CD4-positive, alpha-beta memory T cell (primary cell): ENCODE measurements around the gene VTI1A. TPM values are rescaled to one million over a fixed set of nuclear protein-coding genes. Genes with fewer than 3 reads are reported as not detected.

Experiments used
- CTCF ChIA-PET: fragments of 350-600 bp; sonication (Branson Sonifier 250); formaldehyde crosslinking; loops from one replicate; lab custom pipeline; 2021; ENCODE audit warnings: inconsistent platforms; ENCODE audit not compliant: partially characterized antibody; lab: Charles Lee
- POLR2A ChIA-PET: fragments of 350-600 bp; sonication (Branson Sonifier 250); formaldehyde crosslinking; loops from one replicate; lab custom pipeline; 2021; ENCODE audit not compliant: partially characterized antibody; lab: Charles Lee
- DNase-seq, 5 donors: peaks; one replicate each; pipeline versions ENCODE4 v3.0.0 to v3.0.0-alpha.2; 2020 to 2022; ENCODE audit warnings: mixed read lengths in 1 of 5
- H3K27ac ChIP-seq: one replicate; pipeline ENCODE4 v1.7.0; 2013; ENCODE audit warnings: low read depth, low read length
- H3K27me3 ChIP-seq: 2 replicates; pipeline ENCODE4 v1.7.0; 2013; ENCODE audit warnings: mild to moderate bottlenecking, low read length, moderate library complexity; ENCODE audit not compliant: insufficient read depth
- H3K36me3 ChIP-seq: 2 replicates; pipeline ENCODE4 v1.7.0; 2013; ENCODE audit warnings: mild to moderate bottlenecking, low read length, moderate library complexity; ENCODE audit not compliant: insufficient read depth
- H3K4me1 ChIP-seq: 2 replicates; pipeline ENCODE4 v1.7.0; 2013; ENCODE audit warnings: mild to moderate bottlenecking, low read length, moderate library complexity; ENCODE audit not compliant: insufficient read depth
- H3K4me3 ChIP-seq, 2 donors: one replicate each; pipeline ENCODE4 v1.7.0; 2013; ENCODE audit warnings: low read length in 2 of 2, mild to moderate bottlenecking in 1 of 2
- H3K9me3 ChIP-seq, 2 donors: one replicate each; pipeline ENCODE4 v1.7.0; 2013; ENCODE audit warnings: low read length in 2 of 2, control low read depth in 1 of 2; ENCODE audit not compliant: control insufficient read depth in 1 of 2
- H3K27ac Mint-ChIP-seq, 7 donors: one replicate each; pipeline ENCODE4 v1.8.0; 2020 to 2021; ENCODE audit warnings: mixed read lengths in 7 of 7, mild to moderate bottlenecking in 6 of 7, inconsistent platforms in 3 of 7, moderate library complexity in 3 of 7
- H3K27me3 Mint-ChIP-seq, 2 donors: one replicate each; pipeline ENCODE4 v1.8.0; 2020 to 2021; ENCODE audit warnings: mixed read lengths in 2 of 2
- H3K36me3 Mint-ChIP-seq, 2 donors: one replicate each; pipeline ENCODE4 v1.8.0; 2020 to 2021; ENCODE audit warnings: mixed read lengths in 2 of 2, inconsistent platforms in 1 of 2, mild to moderate bottlenecking in 1 of 2
- H3K4me1 Mint-ChIP-seq, 4 donors: one replicate each; pipeline ENCODE4 v1.8.0; 2020 to 2021; ENCODE audit warnings: mixed read lengths in 4 of 4, mild to moderate bottlenecking in 1 of 4
- H3K4me3 Mint-ChIP-seq, 8 donors: one replicate each; pipeline ENCODE4 v1.8.0; 2020 to 2021; ENCODE audit warnings: mixed read lengths in 8 of 8, mild to moderate bottlenecking in 7 of 8, moderate library complexity in 6 of 8, inconsistent platforms in 3 of 8
- H3K9me3 Mint-ChIP-seq, 8 donors: one replicate each; pipeline ENCODE4 v1.8.0; 2020 to 2021; ENCODE audit warnings: mixed read lengths in 8 of 8, mild to moderate bottlenecking in 5 of 8, inconsistent platforms in 3 of 8, moderate library complexity in 1 of 8
- intact Hi-C: fragments of 100-400 bp; cut with micrococcal nuclease; formaldehyde crosslinking; loops from one replicate; pipeline ENCODE4 v1.15.1; 2023
- polyA plus RNA-seq, 2 donors: library from polyadenylated mRNA; unstranded; fragments of 300-500 nt; fragmentation: Illumina TruSeq; gene quantifications; one replicate each; pipeline ENCODE4 v1.2.3, GENCODE V29; 2021
- total RNA-seq, 2 experiments: library from RNA; stranded (reverse); gene quantifications; one replicate each; pipeline ENCODE4 v1.2.3, GENCODE V29; 2021

Gene VTI1A
- total and polyA plus RNA-seq, 4 experiments from 2014 or later: 24.4 to 48.5 (median 40.0) TPM

DNA sequence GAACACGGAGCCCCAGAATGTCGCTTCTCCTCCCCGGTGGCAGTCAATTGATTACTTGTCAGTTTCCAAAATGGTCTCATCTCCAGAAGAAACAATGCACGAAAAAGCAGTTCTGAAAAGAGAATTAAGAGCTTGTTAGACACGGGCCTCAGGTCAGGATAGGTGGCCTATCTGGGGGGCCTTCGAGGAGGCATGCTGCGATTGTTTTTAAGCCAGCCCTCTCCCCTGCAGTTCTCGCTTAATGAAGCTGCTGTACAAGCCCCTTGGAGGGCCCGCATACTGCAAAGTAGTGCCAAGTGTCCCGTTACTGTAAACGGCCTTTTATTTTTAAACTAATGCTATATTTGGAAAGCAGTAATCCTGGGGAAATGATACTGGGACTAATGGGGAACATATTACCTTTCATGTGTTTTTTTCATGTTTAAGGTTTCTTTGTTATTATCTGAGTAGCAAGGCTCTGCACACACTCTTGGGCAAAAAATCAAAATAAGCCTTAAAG, 388.3 kb downstream of the VTI1A start:
- H3K27me3 Mint-ChIP-seq: no peaks in the 10 kb centered on the region
- no peaks in the 10 kb centered on the region for H3K36me3 ChIP-seq
- no peak for DNase-seq
- ChIA-PET POLR2A (no interaction called here), CTCF (no interaction called here)
- H3K4me1 Mint-ChIP-seq: no peaks in the 10 kb centered on the region
- intact Hi-C loops: no loop called here
- H3K27ac Mint-ChIP-seq: no peak overlapping the region
- H3K4me3 ChIP-seq: no peak overlapping the region
- no peaks in the 10 kb centered on the region for H3K27me3 ChIP-seq
- H3K27ac ChIP-seq: no peak overlapping the region
- H3K4me3 Mint-ChIP-seq: no peak overlapping the region
- no peaks in the 10 kb centered on the region for H3K9me3 ChIP-seq
- H3K36me3 Mint-ChIP-seq: peaks cover 3 to 23% of the 10 kb centered on the region in 2 donors
- no peaks in the 10 kb centered on the region for H3K4me1 ChIP-seq
- peaks cover 0 to 15% (median 5%) of the 10 kb centered on the region in 8 donors for H3K9me3 Mint-ChIP-seq

DNA sequence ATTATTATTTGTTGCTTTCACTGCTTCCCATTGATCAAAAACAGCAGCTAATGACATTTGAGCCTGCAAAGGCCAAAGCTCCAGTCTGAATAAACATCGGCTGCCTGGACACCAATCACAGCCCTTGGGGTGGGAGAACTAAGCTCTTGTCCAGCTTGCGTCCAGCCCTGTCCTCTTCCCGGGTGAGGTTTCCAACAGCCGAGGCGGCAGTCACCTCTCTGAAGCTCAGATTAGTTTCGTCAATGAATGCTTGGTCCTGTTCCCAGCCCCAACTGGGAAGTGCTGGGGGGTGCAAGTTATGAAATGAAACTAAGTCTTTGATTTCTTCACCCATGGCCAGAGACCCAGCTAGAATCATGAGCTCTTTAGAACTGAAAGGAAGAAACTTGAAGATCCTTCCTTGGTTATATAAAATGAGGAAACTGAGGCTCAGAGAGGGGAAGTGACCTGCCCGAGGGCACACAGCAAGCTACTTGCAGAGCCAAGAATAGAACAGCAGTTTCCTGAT, 389.0 kb downstream of the VTI1A start:
- Histone ChIP-seq H3K4me3 (no peak overlapping the region), H3K4me1 (no peaks in the 10 kb centered on the region), H3K36me3 (no peaks in the 10 kb centered on the region), H3K9me3 (no peaks in the 10 kb centered on the region), H3K27ac (no peak overlapping the region), H3K27me3 (no peaks in the 10 kb centered on the region)
- intact Hi-C loops: no loop called here
- Mint-ChIP-seq H3K4me3 (no peak overlapping the region), H3K36me3 (peaks cover 2 to 20% of the 10 kb centered on the region in 2 donors), H3K4me1 (no peaks in the 10 kb centered on the region), H3K27me3 (no peaks in the 10 kb centered on the region), H3K9me3 (peaks cover 0 to 21% (median 9%) of the 10 kb centered on the region in 8 donors), H3K27ac (no peak overlapping the region)
- POLR2A ChIA-PET: no interaction called here
- no peak for DNase-seq
- CTCF ChIA-PET: no interaction called here

DNA sequence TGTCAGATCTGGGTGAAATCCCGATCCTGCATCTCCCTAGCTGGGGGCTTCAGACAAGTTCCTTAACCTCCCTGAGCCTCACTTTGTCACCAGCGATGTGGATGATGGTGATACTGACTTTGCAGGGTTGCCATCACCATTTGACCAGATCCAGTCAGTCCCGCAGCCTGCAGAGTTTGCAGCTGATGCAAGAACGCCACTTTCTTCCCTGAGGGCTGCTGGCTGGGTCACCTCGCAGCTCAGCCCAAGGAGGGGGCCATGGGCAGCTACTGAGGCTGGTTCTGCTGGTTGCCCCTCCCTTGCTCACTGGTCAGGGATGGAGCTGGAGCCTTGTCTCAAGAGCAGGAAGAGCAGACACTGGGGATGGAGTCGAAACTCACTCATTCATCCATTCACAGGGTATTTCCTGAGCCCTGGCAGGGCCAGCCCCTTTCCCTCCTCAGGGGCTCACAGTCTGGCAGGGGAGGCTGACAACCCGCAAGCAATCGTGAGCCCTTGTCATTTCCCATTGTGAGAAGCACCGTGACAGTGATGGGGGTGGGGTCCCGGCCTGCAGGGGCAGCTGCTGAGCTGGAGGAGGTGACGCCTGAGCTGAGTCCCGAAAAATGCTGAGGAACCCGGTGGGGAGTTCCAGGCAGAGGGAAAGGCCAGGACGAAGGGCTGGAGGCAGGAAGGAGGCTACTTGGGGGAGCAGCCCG, 391.9 kb downstream of the VTI1A start:
- Histone ChIP-seq H3K9me3 (no peaks in the 10 kb centered on the region), H3K4me1 (no peaks in the 10 kb centered on the region), H3K27ac (no peak overlapping the region), H3K4me3 (no peak overlapping the region), H3K27me3 (no peaks in the 10 kb centered on the region), H3K36me3 (no peaks in the 10 kb centered on the region)
- ChIA-PET POLR2A (no interaction called here), CTCF (no interaction called here)
- Mint-ChIP-seq H3K4me1 (no peaks in the 10 kb centered on the region), H3K27ac (no peak overlapping the region), H3K4me3 (no peak overlapping the region), H3K27me3 (no peaks in the 10 kb centered on the region), H3K36me3 (peaks cover 0 to 8% of the 10 kb centered on the region in 2 donors), H3K9me3 (peaks cover 0 to 23% (median 9%) of the 10 kb centered on the region in 8 donors)
- no peak for DNase-seq
- intact Hi-C loops: no loop called here

GRCh38 chr10:112839928-112840654, 393.1 kb downstream of the VTI1A start:
- Mint-ChIP-seq H3K27me3 (no peaks in the 10 kb centered on the region), H3K9me3 (peaks cover 0 to 33% (median 14%) of the 10 kb centered on the region in 8 donors), H3K4me3 (no peak overlapping the region), H3K36me3 (peaks cover 0 to 13% of the 10 kb centered on the region in 2 donors), H3K4me1 (no peaks in the 10 kb centered on the region), H3K27ac (no peak overlapping the region)
- POLR2A ChIA-PET: no interaction called here
- Histone ChIP-seq H3K27ac (no peak overlapping the region), H3K36me3 (no peaks in the 10 kb centered on the region), H3K9me3 (no peaks in the 10 kb centered on the region), H3K27me3 (no peaks in the 10 kb centered on the region), H3K4me1 (no peaks in the 10 kb centered on the region), H3K4me3 (no peak overlapping the region)
- no peak for DNase-seq
- intact Hi-C loops: no loop called here
- CTCF ChIA-PET: no interaction called here

DNA sequence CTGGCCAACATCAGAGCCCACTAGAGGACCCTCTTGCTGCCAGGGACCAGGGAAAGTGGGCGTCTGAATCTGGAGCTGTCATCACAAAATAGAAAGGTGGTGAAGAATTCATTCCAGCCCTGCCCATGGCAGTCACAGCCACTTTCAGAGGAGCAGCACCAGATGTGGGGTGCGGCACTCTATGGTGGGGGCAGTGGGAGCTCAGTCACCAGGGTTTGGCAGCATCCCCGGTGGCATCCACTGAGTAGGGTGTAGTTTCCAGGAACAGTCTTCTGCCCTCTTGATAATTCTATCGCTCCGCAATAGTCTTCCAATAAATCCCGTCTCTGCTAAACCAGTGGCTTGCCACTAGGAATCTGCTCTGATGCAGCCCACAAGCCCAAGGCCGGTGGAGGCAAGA, 394.5 kb downstream of the VTI1A start:
- Mint-ChIP-seq H3K9me3 (peaks cover 0 to 41% (median 21%) of the 10 kb centered on the region in 8 donors), H3K27ac (no peak overlapping the region), H3K36me3 (peaks cover 0 to 14% of the 10 kb centered on the region in 2 donors), H3K4me1 (no peaks in the 10 kb centered on the region), H3K4me3 (no peak overlapping the region), H3K27me3 (no peaks in the 10 kb centered on the region)
- intact Hi-C loops: no loop called here
- Histone ChIP-seq H3K27me3 (no peaks in the 10 kb centered on the region), H3K27ac (no peak overlapping the region), H3K4me3 (no peak overlapping the region), H3K36me3 (no peaks in the 10 kb centered on the region), H3K4me1 (no peaks in the 10 kb centered on the region), H3K9me3 (no peaks in the 10 kb centered on the region)
- ChIA-PET POLR2A (no interaction called here), CTCF (no interaction called here)
- DNase-seq: no peak

DNA sequence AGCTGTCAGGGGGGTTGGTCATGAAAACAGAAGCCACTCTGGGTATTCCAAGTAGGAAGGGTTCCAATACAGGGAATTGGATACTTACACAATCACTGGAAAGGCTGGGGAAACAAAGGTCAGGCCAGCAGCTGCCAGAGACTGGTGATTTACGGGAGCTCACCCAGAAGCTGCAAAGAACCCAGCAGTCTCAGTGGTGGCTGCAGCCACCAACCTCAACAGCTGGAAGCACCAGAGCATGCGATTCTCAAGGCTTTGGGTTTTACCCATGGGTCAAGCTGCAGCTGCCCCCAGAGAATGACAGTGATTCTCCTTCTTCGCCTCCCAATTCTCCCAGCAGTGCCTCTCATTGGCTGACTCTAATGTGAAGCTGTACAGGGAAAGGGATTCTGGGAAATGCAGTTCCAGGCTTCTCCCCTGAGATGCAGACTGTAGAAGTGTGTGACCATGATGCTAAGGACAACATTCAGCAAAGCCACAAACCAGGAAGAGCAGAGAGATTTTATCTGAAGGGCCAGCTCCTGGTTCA, 395.9 kb downstream of the VTI1A start:
- intact Hi-C loops: no loop called here
- Mint-ChIP-seq H3K27ac (no peak overlapping the region), H3K27me3 (no peaks in the 10 kb centered on the region), H3K9me3 (peaks cover 0 to 48% (median 32%) of the 10 kb centered on the region in 8 donors), H3K4me1 (no peaks in the 10 kb centered on the region), H3K36me3 (peaks cover 5 to 20% of the 10 kb centered on the region in 2 donors), H3K4me3 (no peak overlapping the region)
- no peaks in the 10 kb centered on the region for H3K4me1 ChIP-seq
- no peaks in the 10 kb centered on the region for H3K27me3 ChIP-seq
- H3K4me3 ChIP-seq: no peak overlapping the region
- no peak for DNase-seq
- ChIA-PET POLR2A (no interaction called here), CTCF (no interaction called here)
- no peaks in the 10 kb centered on the region for H3K9me3 ChIP-seq
- H3K36me3 ChIP-seq: no peaks in the 10 kb centered on the region
- H3K27ac ChIP-seq: no peak overlapping the region

- no peaks in the 10 kb centered on the region for H3K9me3 ChIP-seq
- no peaks in the 10 kb centered on the region for H3K4me1 Mint-ChIP-seq
- intact Hi-C loops: no loop called here
- no peak for DNase-seq
- peak overlapping the region in 1 of 8 donors; percentile 18 for H3K4me3 Mint-ChIP-seq
- H3K4me3 ChIP-seq: no peak overlapping the region
- POLR2A ChIA-PET: no interaction called here
- no peaks in the 10 kb centered on the region for H3K27me3 Mint-ChIP-seq
- H3K4me1 ChIP-seq: no peaks in the 10 kb centered on the region
- no peaks in the 10 kb centered on the region for H3K27me3 ChIP-seq
- no peaks in the 10 kb centered on the region for H3K36me3 ChIP-seq
- no peak overlapping the region for H3K27ac Mint-ChIP-seq
- CTCF ChIA-PET: no interaction called here
- H3K9me3 Mint-ChIP-seq: peaks cover 0 to 49% (median 32%) of the 10 kb centered on the region in 8 donors
- H3K27ac ChIP-seq: no peak overlapping the region
- peaks cover 5 to 20% of the 10 kb centered on the region in 2 donors for H3K36me3 Mint-ChIP-seq
Measured at GRCh38 chr10:112843623-112844022, 396.6 kb downstream of the VTI1A start.
